HepG2 (cell line): ENCODE measurements around the gene KLF17. TPM values are rescaled to one million over a fixed set of nuclear protein-coding genes. Genes with fewer than 3 reads are reported as not detected.

Experiments
- ATAC-seq: fragments of 200-7000 bp; cut with Tn5 transposase; 3 replicates; pipeline ENCODE4 v1.9.1; 2020; ENCODE audit warnings: mild to moderate bottlenecking, moderate library complexity
- BruUV-seq: library from RNA; stranded (reverse); fragments of 400-500 nt; replicated peaks from 2 replicates; lab custom pipeline; 2021; lab: Mats Ljungman, UMichigan
- CTCF ChIA-PET: fragments of 300-600 bp; formaldehyde crosslinking; extraction: SDS; loops from one replicate; lab custom pipeline; 2021; ENCODE audit warnings: low total read pairs, inconsistent platforms, low intra/inter-chr PET ratio; lab: Yijun Ruan, JAX
- POLR2A ChIA-PET: fragments of 350-600 bp; sonication (Branson Sonifier 250); formaldehyde crosslinking; loops from one replicate; lab custom pipeline; 2020; ENCODE audit warnings: antibody characterized with exemption, inconsistent platforms; lab: Yijun Ruan, JAX
- DNase-seq: peaks from one replicate; pipeline ENCODE4 v3.0.0-alpha.2; 2015; ENCODE audit warnings: low spot score
- FAIRE-seq: peaks from 3 replicates; lab custom pipeline; 2011; peaks lifted over from hg19 to GRCh38; lab: Jason Lieb, UNC
- H2AFZ ChIP-seq: one replicate; pipeline ENCODE4 v1.6.1; 2011; ENCODE audit warnings: low read length, inconsistent platforms
- H3K27ac ChIP-seq: fragments of 300-600 bp; 3 replicates; pipeline ENCODE4 v1.8.0; 2011; ENCODE audit warnings: mixed run types, mild to moderate bottlenecking, mixed read lengths, low read length, inconsistent platforms; ENCODE audit not compliant: insufficient read depth; ENCODE audit errors: extremely low read length
- H3K27me3 ChIP-seq, 2 experiments: fragments of 200-600 bp in 1 of 2; 2 replicates in 1 of 2; 3 replicates in 1 of 2; pipeline versions ENCODE4 v1.6.0 to v1.8.0; 2011; ENCODE audit warnings: low read length in 2 of 2, mild to moderate bottlenecking in 2 of 2, moderate library complexity in 2 of 2, inconsistent platforms in 1 of 2; ENCODE audit not compliant: insufficient read depth in 2 of 2, control insufficient read depth in 1 of 2
- H3K36me3 ChIP-seq, 2 experiments: fragments of 200-600 bp in 1 of 2; replicated peaks in 1 of 2; 2 replicates in 1 of 2; 3 replicates in 1 of 2; pipeline versions ENCODE4 v1.5.1 to v1.8.0; 2011; ENCODE audit warnings: low read length in 2 of 2, inconsistent platforms in 1 of 2; ENCODE audit not compliant: insufficient read depth in 2 of 2, control insufficient read depth in 1 of 2
- H3K4me1 ChIP-seq: 2 replicates; pipeline ENCODE4 v1.5.1; 2012; ENCODE audit warnings: low read length, inconsistent platforms; ENCODE audit not compliant: insufficient read depth
- H3K4me2 ChIP-seq: 2 replicates; pipeline ENCODE4 v1.6.0; 2011; ENCODE audit warnings: low read depth, low read length, inconsistent platforms
- H3K4me3 ChIP-seq, 3 experiments: fragments of 200-600 bp in 1 of 3; sonication (generic), shearing (Covaris generic) in 1 of 3; replicated peaks in 1 of 3; 2 replicates each; pipeline ENCODE4 v1.5.1; 2011 to 2016; ENCODE audit warnings: low read length in 3 of 3, inconsistent platforms in 2 of 3, low read depth in 2 of 3, mild to moderate bottlenecking in 2 of 3, control low read depth in 1 of 3, mixed read lengths in 1 of 3; ENCODE audit not compliant: insufficient read depth in 1 of 3
- H3K79me2 ChIP-seq: one replicate; pipeline ENCODE4 v1.6.1; 2011; ENCODE audit warnings: low read length, inconsistent platforms; ENCODE audit not compliant: insufficient read depth
- H3K9ac ChIP-seq: 2 replicates; pipeline ENCODE4 v1.6.0; 2011; ENCODE audit warnings: mild to moderate bottlenecking, low read depth, low read length, inconsistent platforms; ENCODE audit not compliant: insufficient read depth
- H3K9me3 ChIP-seq: 2 replicates; pipeline ENCODE4 v1.5.1; 2012; ENCODE audit warnings: mild to moderate bottlenecking, low read length
- H4K20me1 ChIP-seq: 2 replicates; pipeline ENCODE4 v1.6.0; 2011; ENCODE audit warnings: inconsistent platforms, mild to moderate bottlenecking, low read length, moderate library complexity; ENCODE audit not compliant: insufficient read depth
- ATF7 ChIP-seq, 2 experiments: fragments of 450-650 bp in 1 of 2; sonication (generic) in 1 of 2; formaldehyde crosslinking in 1 of 2; IDR thresholded peaks; 2 replicates each; pipeline versions ENCODE4 v1.4.0 to v1.6.1; 2016 to 2020; ENCODE audit warnings: antibody characterized with exemption in 1 of 2, mild to moderate bottlenecking in 1 of 2, missing genetic modification reagents in 1 of 2
- CCDC6 ChIP-seq: sonication (generic); formaldehyde crosslinking; IDR thresholded peaks from 2 replicates; pipeline ENCODE4 v1.8.1; 2022; ENCODE audit warnings: mild to moderate bottlenecking, missing genetic modification reagents, moderate library complexity
- KLF12 ChIP-seq: sonication (generic); formaldehyde crosslinking; IDR thresholded peaks from 2 replicates; pipeline ENCODE4 v1.4.0; 2020; ENCODE audit warnings: missing genetic modification reagents, borderline replicate concordance
- TAF1 ChIP-seq: sonication (generic); formaldehyde crosslinking; IDR thresholded peaks from 2 replicates; pipeline ENCODE4 v1.4.0; 2020; ENCODE audit warnings: missing genetic modification reagents
- ZNF382 ChIP-seq: sonication (generic); formaldehyde crosslinking; IDR thresholded peaks from 2 replicates; pipeline ENCODE4 v1.5.0; 2020; ENCODE audit warnings: missing genetic modification reagents, mild to moderate bottlenecking, borderline replicate concordance
- WGBS: methylation state at CpG from one replicate; pipeline ENCODE4 v1.1.6; 2017; ENCODE audit warnings: low lambda C conversion rate; 5-methylcytosine and 5-hydroxymethylcytosine counted together
- in situ Hi-C: cut with HindIII; loops from 2 replicates; pipeline ENCODE4 v1.10.0; 2017; ENCODE audit warnings: low pct_unique_long_range_greater_than_20kb; ENCODE audit not compliant: extremely low pct_ligation_motif_present
- intact Hi-C: fragments of 100-400 bp; cut with micrococcal nuclease; formaldehyde crosslinking; loops from one replicate; pipeline ENCODE4 v1.10.0; 2022; ENCODE audit not compliant: unreplicated experiment
- polyA plus RNA-seq, 8 experiments: library from polyadenylated mRNA; depleted of rRNA in 3 of 8; stranded (reverse) in 7 of 8; unstranded in 1 of 8; fragments of >200 nt; fragmentation: Illumina TruSeq in 4 of 8; extraction: Trizol in 4 of 8; gene quantifications; 2 replicates each; pipeline versions ENCODE4 v1.2.1 to v1.2.3, GENCODE V29; 2011 to 2016; ENCODE audit warnings: low read depth in 4 of 8, missing spikeins in 1 of 8, mixed read lengths in 1 of 8; ENCODE audit not compliant: insufficient read depth in 1 of 8
- total RNA-seq, 5 experiments: library from RNA; depleted of rRNA; stranded (reverse); fragments of >200 nt; fragmentation: Illumina TruSeq; extraction: Trizol; gene quantifications; 2 replicates each; pipeline ENCODE4 v1.2.3, GENCODE V29; 2016; ENCODE audit warnings: low read depth in 1 of 5
- TF ChIP-seq, protein P1 (sequence below): sonication (generic); formaldehyde crosslinking; IDR thresholded peaks from 2 replicates; pipeline ENCODE4 v1.8.1; 2022; ENCODE audit warnings: mild to moderate bottlenecking, missing genetic modification reagents
- TF ChIP-seq, protein P2 (sequence below): sonication (generic); formaldehyde crosslinking; IDR thresholded peaks from 2 replicates; pipeline ENCODE4 v1.5.1; 2020; ENCODE audit warnings: missing genetic modification reagents, mild to moderate bottlenecking, borderline replicate concordance

Gene KLF17
- total and polyA plus RNA-seq, 2 of the 13 experiments (the other 11 are each of a cell fraction or from before 2014, with no cell fraction given) = not detected

- intact Hi-C loops = no loop called here
- no peak for FAIRE-seq
- Histone ChIP-seq H3K27ac (no peak overlapping the region), H3K4me3 (no peak overlapping the region), H4K20me1 (no peaks in the 10 kb centered on the region), H3K79me2 (no peaks in the 10 kb centered on the region), H2AFZ (no peak overlapping the region), H3K36me3 (no peaks in the 10 kb centered on the region)
- DNase-seq = no peak
- BruUV-seq = no TSS peak
- WGBS = 32% methylated on average over 3 of the region's 3 CpGs
- CTCF ChIA-PET = no interaction called here
- TF ChIP-seq KLF12 (CRISPR knock-in tag) (no peak), ZNF382 (CRISPR knock-in tag) (no peak), TAF1 (CRISPR knock-in tag) (no peak), ATF7 (IDR thresholded peaks at IDR 0.05) (peak; percentile 64), ATF7 (CRISPR knock-in tag; IDR thresholded peaks at IDR 0.05) (no peak), CCDC6 (CRISPR knock-in tag) (no peak)
- TF ChIP-seq, protein P1, sequence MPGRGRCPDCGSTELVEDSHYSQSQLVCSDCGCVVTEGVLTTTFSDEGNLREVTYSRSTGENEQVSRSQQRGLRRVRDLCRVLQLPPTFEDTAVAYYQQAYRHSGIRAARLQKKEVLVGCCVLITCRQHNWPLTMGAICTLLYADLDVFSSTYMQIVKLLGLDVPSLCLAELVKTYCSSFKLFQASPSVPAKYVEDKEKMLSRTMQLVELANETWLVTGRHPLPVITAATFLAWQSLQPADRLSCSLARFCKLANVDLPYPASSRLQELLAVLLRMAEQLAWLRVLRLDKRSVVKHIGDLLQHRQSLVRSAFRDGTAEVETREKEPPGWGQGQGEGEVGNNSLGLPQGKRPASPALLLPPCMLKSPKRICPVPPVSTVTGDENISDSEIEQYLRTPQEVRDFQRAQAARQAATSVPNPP = no peak
- TF ChIP-seq, protein P2, sequence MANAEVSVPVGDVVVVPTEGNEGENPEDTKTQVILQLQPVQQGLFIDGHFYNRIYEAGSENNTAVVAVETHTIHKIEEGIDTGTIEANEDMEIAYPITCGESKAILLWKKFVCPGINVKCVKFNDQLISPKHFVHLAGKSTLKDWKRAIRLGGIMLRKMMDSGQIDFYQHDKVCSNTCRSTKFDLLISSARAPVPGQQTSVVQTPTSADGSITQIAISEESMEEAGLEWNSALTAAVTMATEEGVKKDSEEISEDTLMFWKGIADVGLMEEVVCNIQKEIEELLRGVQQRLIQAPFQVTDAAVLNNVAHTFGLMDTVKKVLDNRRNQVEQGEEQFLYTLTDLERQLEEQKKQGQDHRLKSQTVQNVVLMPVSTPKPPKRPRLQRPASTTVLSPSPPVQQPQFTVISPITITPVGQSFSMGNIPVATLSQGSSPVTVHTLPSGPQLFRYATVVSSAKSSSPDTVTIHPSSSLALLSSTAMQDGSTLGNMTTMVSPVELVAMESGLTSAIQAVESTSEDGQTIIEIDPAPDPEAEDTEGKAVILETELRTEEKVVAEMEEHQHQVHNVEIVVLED (CRISPR knock-in tag) = no peak
- TF ChIP-seq, all 625 proteins: peak for 1
- no peak for ATAC-seq
- Histone ChIP-seq H3K9ac (no peak overlapping the region), H3K4me2 (no peak overlapping the region), H3K27me3 (peaks cover 0 to 24% of the 10 kb centered on the region in 2 experiments; a peak in 2 of 5 replicates), H3K9me3 (no peaks in the 10 kb centered on the region), H3K4me1 (no peaks in the 10 kb centered on the region)
- POLR2A ChIA-PET = no interaction called here
- in situ Hi-C loops = no loop called here
Observed at GRCh38 chr1:44154049-44154448, 35.4 kb downstream of the KLF17 start.
